MM.1S (cell line): ENCODE measurements around the gene CR2.
"Not testable (repeated sequence)": the region's sequence is repeated elsewhere in the genome, so short reads cannot be mapped to it uniquely, and the experiment has no call there.

ENCODE experiments used
- DNase-seq: peaks from one replicate; pipeline ENCODE4 v3.0.0-alpha.2; 2015
- H2AFZ ChIP-seq: fragments of 300-600 bp; sonication (generic); 2 replicates; pipeline ENCODE4 v1.6.0; 2016; ENCODE audit warnings: antibody characterized with exemption, low read length
- H3F3A ChIP-seq: fragments of 300-600 bp; sonication (generic); 2 replicates; pipeline ENCODE4 v1.6.1; 2016; ENCODE audit warnings: mild to moderate bottlenecking, antibody characterized with exemption, low read length, moderate library complexity, mixed read lengths; ENCODE audit not compliant: insufficient read depth
- H3K27ac ChIP-seq: fragments of 300-600 bp; sonication (generic); 2 replicates; pipeline ENCODE4 v1.5.1; 2016; ENCODE audit warnings: mild to moderate bottlenecking, low read length
- H3K27me3 ChIP-seq: fragments of 300-600 bp; sonication (generic); replicated peaks from 2 replicates; pipeline ENCODE4 v1.6.0; 2016; ENCODE audit warnings: low read length; ENCODE audit not compliant: insufficient read depth
- H3K36me3 ChIP-seq: fragments of 300-600 bp; sonication (generic); replicated peaks from 2 replicates; pipeline ENCODE4 v1.6.1; 2016; ENCODE audit warnings: mild to moderate bottlenecking, low read length, mixed read lengths; ENCODE audit not compliant: insufficient read depth
- H3K4me1 ChIP-seq: fragments of 300-600 bp; sonication (generic); 2 replicates; pipeline ENCODE4 v1.6.1; 2016; ENCODE audit warnings: low read length, mixed read lengths
- H3K4me2 ChIP-seq: fragments of 300-600 bp; sonication (generic); 2 replicates; pipeline ENCODE4 v1.6.0; 2016; ENCODE audit warnings: low read depth, low read length
- H3K4me3 ChIP-seq: fragments of 300-600 bp; sonication (generic); 2 replicates; pipeline ENCODE4 v1.5.1; 2016; ENCODE audit warnings: low read length, mixed read lengths
- H3K79me2 ChIP-seq: fragments of 300-600 bp; sonication (generic); 2 replicates; pipeline ENCODE4 v1.6.1; 2016; ENCODE audit warnings: mixed run types, low read length, mixed read lengths
- H3K9ac ChIP-seq: fragments of 300-600 bp; sonication (generic); 2 replicates; pipeline ENCODE4 v1.6.1; 2016; ENCODE audit warnings: low read length, mixed read lengths
- H3K9me2 ChIP-seq: fragments of 300-600 bp; sonication (generic); replicated peaks from 2 replicates; pipeline ENCODE4 v1.6.1; 2016; ENCODE audit warnings: mild to moderate bottlenecking, low read length, mixed read lengths; ENCODE audit not compliant: insufficient read depth
- H3K9me3 ChIP-seq: fragments of 300-600 bp; sonication (generic); replicated peaks from 2 replicates; pipeline ENCODE4 v1.6.1; 2016; ENCODE audit warnings: mild to moderate bottlenecking, low read length, mixed read lengths; ENCODE audit not compliant: insufficient read depth
- H4K20me1 ChIP-seq: fragments of 300-600 bp; sonication (generic); 2 replicates; pipeline ENCODE4 v1.6.1; 2016; ENCODE audit warnings: mild to moderate bottlenecking, low read length, moderate library complexity, mixed read lengths; ENCODE audit not compliant: insufficient read depth
- CTCF ChIP-seq: fragments of 300-600 bp; sonication (generic); IDR thresholded peaks from 2 replicates; pipeline ENCODE4 v1.5.1; 2016; ENCODE audit warnings: antibody characterized with exemption, low read length, mixed read lengths
- EZH2 ChIP-seq: fragments of 300-600 bp; sonication (generic); optimal IDR thresholded peaks from 2 replicates; pipeline ENCODE3; 2017; ENCODE audit warnings: low read depth, mild to moderate bottlenecking, antibody characterized with exemption, low read length, mixed read lengths
- EZH2phosphoT487 ChIP-seq: fragments of 300-600 bp; sonication (generic); IDR thresholded peaks from 2 replicates; pipeline ENCODE4 v1.6.1; 2018; ENCODE audit warnings: antibody characterized with exemption, low read length

The CR2 gene

GRCh38 chr1:207493212-207493611, 39.1 kb downstream of the CR2 start:
- DNase-seq = no peak
- no peak overlapping the region for H2AFZ ChIP-seq
- no peaks in the 10 kb centered on the region for H4K20me1 ChIP-seq
- H3K27ac ChIP-seq = no peak overlapping the region
- no peaks in the 10 kb centered on the region for H3K79me2 ChIP-seq
- no peaks in the 10 kb centered on the region for H3K9me2 ChIP-seq
- H3K9ac ChIP-seq = no peak overlapping the region
- TF ChIP-seq EZH2phosphoT487 = no peak
- TF ChIP-seq CTCF = no peak
- no peak for TF ChIP-seq EZH2
- H3K9me3 ChIP-seq = no peaks in the 10 kb centered on the region
- H3F3A ChIP-seq = no peaks in the 10 kb centered on the region
- H3K27me3 ChIP-seq = peaks cover 28% of the 10 kb centered on the region
- no peak overlapping the region for H3K4me3 ChIP-seq
- no peaks in the 10 kb centered on the region for H3K36me3 ChIP-seq
- no peak overlapping the region for H3K4me2 ChIP-seq
- H3K4me1 ChIP-seq = peaks cover 3% of the 10 kb centered on the region; the same call in 1 of the 2 replicates

GRCh38 chr1:207494171-207494570, 40.0 kb downstream of the CR2 start:
- no peak for TF ChIP-seq EZH2phosphoT487
- TF ChIP-seq CTCF = no peak
- no peak for TF ChIP-seq EZH2

GRCh38 chr1:207495281-207495680, 41.2 kb downstream of the CR2 start:
- Histone ChIP-seq H3K4me2 (peak overlapping the region; percentile 84), H2AFZ (0 out of 2 replicates have a peak overlapping the region, but pooled peaks have one; percentile 59), H3K4me3 (peak overlapping the region; percentile 53; the same call in 1 of the 2 replicates), H3K27me3 (peaks cover 28% of the 10 kb centered on the region)
- H3K9me3 ChIP-seq, H3K9ac ChIP-seq, H4K20me1 ChIP-seq, H3K9me2 ChIP-seq, H3K79me2 ChIP-seq, H3K4me1 ChIP-seq, H3F3A ChIP-seq, DNase-seq, H3K36me3 ChIP-seq, H3K27ac ChIP-seq: not testable (repeated sequence)

More at GRCh38 chr1:207494171-207494570, 40.0 kb downstream of the CR2 start:
- Histone ChIP-seq H3K9me2 (no peaks in the 10 kb centered on the region), H3K9ac (no peak overlapping the region), H3K27me3 (peaks cover 28% of the 10 kb centered on the region), H4K20me1 (no peaks in the 10 kb centered on the region), H3K9me3 (no peaks in the 10 kb centered on the region), H3K4me1 (peaks cover 3% of the 10 kb centered on the region; the same call in 1 of the 2 replicates), H3K79me2 (no peaks in the 10 kb centered on the region), H3K36me3 (no peaks in the 10 kb centered on the region), H3K4me2 (no peak overlapping the region), H3K4me3 (no peak overlapping the region), H2AFZ (no peak overlapping the region), H3K27ac (no peak overlapping the region), H3F3A (no peaks in the 10 kb centered on the region)
- DNase-seq = no peak

GRCh38 chr1:207495801-207496792, 42.0 kb downstream of the CR2 start, which contains the start of gene CR1:
Gene CR1, plus strand, starts transcription at chr1:207496157. Its CDS starts 111 bp downstream, at chr1:207496268.
- Histone ChIP-seq H2AFZ (peak within 1 kb of the TSS; percentile 59), H3K4me1 (peaks cover 3% of the 10 kb centered on the region; the same call in 1 of the 2 replicates), H3K9me3 (no peaks in the 10 kb centered on the region), H3K36me3 (no peaks in the 10 kb centered on the region), H3F3A (no peaks in the 10 kb centered on the region), H3K27ac (no peak within 1 kb of the TSS), H3K4me3 (peak within 1 kb of the TSS; percentile 53), H3K9ac (no peak within 1 kb of the TSS), H4K20me1 (no peaks in the 10 kb centered on the region), H3K4me2 (peak within 1 kb of the TSS; percentile 84), H3K9me2 (no peaks in the 10 kb centered on the region), H3K79me2 (no peaks in the 10 kb centered on the region), H3K27me3 (peaks cover 28% of the 10 kb centered on the region)
- DNase-seq = peak; percentile 57
- TF ChIP-seq EZH2phosphoT487 = no peak
- no peak for TF ChIP-seq EZH2
- TF ChIP-seq CTCF = no peak
